Endothelial cell (in vitro differentiated cells): ENCODE measurements around the gene PACS1. TPM values are rescaled to one million over a fixed set of nuclear protein-coding genes. Genes with fewer than 3 reads are reported as not detected.

Experiments used
- DNase-seq: peaks from one replicate; pipeline ENCODE4 v3.0.0; 2021; ENCODE audit warnings: low spot score
- H3K27ac Mint-ChIP-seq: one replicate; pipeline ENCODE4 v1.8.0; 2021; ENCODE audit warnings: mixed read lengths, inconsistent platforms; ENCODE audit not compliant: unreplicated experiment
- H3K27me3 Mint-ChIP-seq: one replicate; pipeline ENCODE4 v1.8.0; 2021; ENCODE audit warnings: mild to moderate bottlenecking, moderate library complexity, mixed read lengths, inconsistent platforms; ENCODE audit not compliant: unreplicated experiment
- H3K36me3 Mint-ChIP-seq: one replicate; pipeline ENCODE4 v1.8.0; 2021; ENCODE audit warnings: mild to moderate bottlenecking, low read depth, mixed read lengths, inconsistent platforms; ENCODE audit not compliant: unreplicated experiment
- H3K4me1 Mint-ChIP-seq: one replicate; pipeline ENCODE4 v1.8.0; 2021; ENCODE audit warnings: mild to moderate bottlenecking, mixed read lengths, inconsistent platforms; ENCODE audit not compliant: unreplicated experiment
- H3K4me3 Mint-ChIP-seq: one replicate; pipeline ENCODE4 v1.8.0; 2021; ENCODE audit warnings: mild to moderate bottlenecking, mixed read lengths, inconsistent platforms; ENCODE audit not compliant: unreplicated experiment
- H3K9me3 Mint-ChIP-seq: one replicate; pipeline ENCODE4 v1.8.0; 2021; ENCODE audit warnings: mixed read lengths, inconsistent platforms; ENCODE audit not compliant: unreplicated experiment
- CTCF ChIP-seq: fragments of 200-600 bp; sonication (generic); IDR thresholded peaks from one replicate; pipeline ENCODE4 v1.5.0; 2021; ENCODE audit warnings: antibody characterized with exemption; ENCODE audit not compliant: unreplicated experiment
- total RNA-seq: library from RNA; stranded (reverse); fragmentation: NEBNext Ultra II Directional; extraction: Animal tissue kit (Norgen Biotek cat#: 25700); gene quantifications from one replicate; pipeline ENCODE4 v1.2.1, GENCODE V29; 2021; ENCODE audit not compliant: unreplicated experiment

PACS1 gene
- total RNA-seq, 1 donor from 2014 or later = 114 TPM

DNA sequence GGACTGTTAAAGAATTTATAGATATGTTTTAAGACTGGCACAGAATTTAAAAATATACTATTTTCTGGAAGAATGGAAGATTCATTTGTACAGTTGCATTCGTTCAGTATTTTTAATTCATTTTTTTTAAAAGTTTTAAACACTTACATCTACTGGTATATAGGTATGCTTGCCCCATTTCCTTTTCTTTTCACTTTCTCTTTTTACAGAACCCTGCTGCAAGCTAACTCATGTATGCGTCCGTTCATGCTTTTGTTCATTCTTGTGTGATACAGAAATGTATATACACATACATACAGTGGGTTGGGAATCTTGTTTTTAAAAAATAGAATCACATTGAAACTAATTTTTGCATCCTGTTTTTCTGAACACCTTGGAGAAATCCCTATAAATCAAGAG lies 31.0 kb downstream of the PACS1 start:
- no peak for TF ChIP-seq CTCF
- H3K4me3 Mint-ChIP-seq = no peak overlapping the region
- no peak overlapping the region for H3K27ac Mint-ChIP-seq

GRCh38 chr11:66104057-66104638 lies 34.1 kb downstream of the PACS1 start:
- Mint-ChIP-seq H3K9me3 (no peaks in the 10 kb centered on the region), H3K27ac (no peak overlapping the region), H3K4me1 (peaks cover 24% of the 10 kb centered on the region), H3K4me3 (no peak overlapping the region), H3K27me3 (peaks cover 1% of the 10 kb centered on the region), H3K36me3 (peaks cover 14% of the 10 kb centered on the region)
- no peak for DNase-seq
- TF ChIP-seq CTCF = no peak

More for the DNA sequence above, 31.0 kb downstream of the PACS1 start:
- H3K4me1 Mint-ChIP-seq = peaks cover 17% of the 10 kb centered on the region
- peaks cover 1% of the 10 kb centered on the region for H3K27me3 Mint-ChIP-seq
- peaks cover 4% of the 10 kb centered on the region for H3K36me3 Mint-ChIP-seq
- DNase-seq = no peak
- H3K9me3 Mint-ChIP-seq = no peaks in the 10 kb centered on the region

DNA sequence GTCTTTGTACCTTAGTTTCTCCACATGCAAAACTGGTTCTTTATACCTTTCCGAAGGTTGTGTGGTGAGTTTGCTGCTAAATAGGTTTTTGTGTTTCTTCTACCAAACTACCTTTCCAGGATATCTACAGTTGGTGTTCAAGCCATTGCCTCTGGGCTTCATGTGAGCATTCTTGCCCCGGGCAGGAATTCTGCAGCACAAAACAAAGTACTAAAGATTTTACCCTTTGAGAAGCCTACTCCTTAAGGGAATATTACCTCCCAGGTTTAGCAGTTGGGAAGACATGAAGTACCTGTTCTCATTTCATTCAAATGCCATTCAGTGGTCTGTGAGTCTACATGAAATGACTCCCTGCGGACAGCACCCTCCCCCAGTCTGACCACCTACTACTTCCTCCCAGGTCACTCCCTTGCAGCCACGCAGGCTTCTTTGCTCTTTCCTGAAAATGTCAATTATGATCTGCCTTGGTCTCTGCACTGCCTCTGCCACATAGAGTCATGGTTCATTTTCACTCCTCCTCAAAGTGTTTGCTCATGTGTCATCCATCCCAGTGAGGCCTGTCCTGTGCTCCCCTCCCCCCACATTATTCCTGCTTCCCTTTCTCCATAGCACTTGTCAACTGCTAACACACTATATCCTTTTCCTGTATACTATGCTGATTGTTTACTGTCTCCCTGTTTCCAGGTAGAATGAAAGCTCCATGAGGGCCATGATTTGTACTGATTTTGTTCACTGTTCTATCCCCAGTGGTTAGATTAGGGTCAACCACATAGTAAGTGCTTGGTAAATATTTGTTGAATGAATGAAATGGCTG lies 36.9 kb downstream of the PACS1 start:
- H3K9me3 Mint-ChIP-seq = no peaks in the 10 kb centered on the region
- no peaks in the 10 kb centered on the region for H3K27me3 Mint-ChIP-seq
- H3K4me1 Mint-ChIP-seq = peaks cover 25% of the 10 kb centered on the region
- TF ChIP-seq CTCF = no peak
- H3K36me3 Mint-ChIP-seq = peaks cover 14% of the 10 kb centered on the region
- no peak for DNase-seq
- peak overlapping the region; percentile 85 for H3K4me3 Mint-ChIP-seq
- H3K27ac Mint-ChIP-seq = peak overlapping the region; percentile 94

GRCh38 chr11:66107600-66108510 lies 37.8 kb downstream of the PACS1 start:
- H3K9me3 Mint-ChIP-seq = no peaks in the 10 kb centered on the region
- no peak for DNase-seq
- TF ChIP-seq CTCF = no peak

More at GRCh38 chr11:66107600-66108510, 37.8 kb downstream of the PACS1 start:
- peak overlapping the region; percentile 94 for H3K27ac Mint-ChIP-seq
- no peaks in the 10 kb centered on the region for H3K27me3 Mint-ChIP-seq
- peak overlapping the region; percentile 85 for H3K4me3 Mint-ChIP-seq
- H3K36me3 Mint-ChIP-seq = peaks cover 14% of the 10 kb centered on the region
- H3K4me1 Mint-ChIP-seq = peaks cover 30% of the 10 kb centered on the region
